ENCODE measurements around the gene CD300LB. TPM values are rescaled to one million over a fixed set of nuclear protein-coding genes. Genes with fewer than 3 reads are reported as not detected.
A peak's percentile ranks its signal among the peaks of the same experiment; 100 is the strongest.

The CD300LB gene
- polyA plus RNA-seq, 3 donors: 88.0 to 102 (median 92.9) TPM

DNA sequence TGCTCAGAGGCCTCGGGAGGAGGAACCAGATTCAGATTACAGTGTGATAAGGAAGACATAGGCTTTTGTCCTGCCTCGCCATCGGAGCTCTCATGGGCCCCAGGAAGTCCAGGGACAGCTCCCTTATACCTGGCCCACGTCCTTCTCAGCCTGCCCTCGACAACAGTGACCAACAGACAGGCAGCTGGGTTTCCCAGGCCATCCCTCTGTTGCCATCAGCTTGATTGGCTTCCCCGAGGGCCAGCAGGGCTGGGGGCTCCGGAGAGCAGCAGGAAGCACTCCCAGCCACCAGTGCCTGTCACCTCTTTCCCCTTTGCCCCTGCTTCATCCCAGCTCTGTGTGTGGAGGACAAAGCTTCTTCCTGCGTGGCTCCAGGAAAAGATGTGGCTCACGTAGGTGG lies 47.2 kb downstream of the CD300LB start:
- Mint-ChIP-seq H3K4me3 (no peak overlapping the region), H3K27ac (peak overlapping the region in 1 of 7 donors; percentile 50), H3K4me1 (peaks cover 11% of the 10 kb centered on the region), H3K36me3 (peaks cover 93 to 97% of the 10 kb centered on the region in 2 donors), H3K9me3 (peaks cover 0 to 4% (median 0%) of the 10 kb centered on the region in 7 donors), H3K27me3 (ENCODE audit: low read depth in 3 of 3) (peaks cover 0 to 2% (median 0%) of the 10 kb centered on the region in 3 donors)
- peaks cover 66% of the 10 kb centered on the region for H4K20me1 ChIP-seq (ENCODE audit: insufficient read depth, low read length)
- H3K9ac ChIP-seq (ENCODE audit: insufficient read depth, low read length, poor library complexity, severe bottlenecking): no peak overlapping the region
- peaks cover 72 to 93% of the 10 kb centered on the region in 2 donors for H3K36me3 ChIP-seq (replicated peaks in 1 of 2; ENCODE audit: control insufficient read depth in 1 of 2, insufficient read depth in 2 of 2, low read length in 2 of 2)
- WGBS (ENCODE audit: insufficient coverage): 94% methylated on average over 7 of the region's 9 CpGs
- H3K4me1 ChIP-seq (ENCODE audit: control insufficient read depth in 1 of 2, insufficient read depth in 2 of 2, low read length in 2 of 2): peaks cover 7 to 10% of the 10 kb centered on the region in 2 donors
- H3K4me3 ChIP-seq (replicated peaks in 1 of 3; ENCODE audit: low read depth in 2 of 3, low read length in 3 of 3): no peak overlapping the region
- H3K27me3 ChIP-seq (ENCODE audit: control insufficient read depth in 2 of 2, insufficient read depth in 2 of 2, low read length in 2 of 2): no peaks in the 10 kb centered on the region
- H3K4me2 ChIP-seq (replicated peaks; ENCODE audit: extremely low read depth, low read length, poor library complexity, severe bottlenecking): no peak overlapping the region
- TF ChIP-seq, protein P1, sequence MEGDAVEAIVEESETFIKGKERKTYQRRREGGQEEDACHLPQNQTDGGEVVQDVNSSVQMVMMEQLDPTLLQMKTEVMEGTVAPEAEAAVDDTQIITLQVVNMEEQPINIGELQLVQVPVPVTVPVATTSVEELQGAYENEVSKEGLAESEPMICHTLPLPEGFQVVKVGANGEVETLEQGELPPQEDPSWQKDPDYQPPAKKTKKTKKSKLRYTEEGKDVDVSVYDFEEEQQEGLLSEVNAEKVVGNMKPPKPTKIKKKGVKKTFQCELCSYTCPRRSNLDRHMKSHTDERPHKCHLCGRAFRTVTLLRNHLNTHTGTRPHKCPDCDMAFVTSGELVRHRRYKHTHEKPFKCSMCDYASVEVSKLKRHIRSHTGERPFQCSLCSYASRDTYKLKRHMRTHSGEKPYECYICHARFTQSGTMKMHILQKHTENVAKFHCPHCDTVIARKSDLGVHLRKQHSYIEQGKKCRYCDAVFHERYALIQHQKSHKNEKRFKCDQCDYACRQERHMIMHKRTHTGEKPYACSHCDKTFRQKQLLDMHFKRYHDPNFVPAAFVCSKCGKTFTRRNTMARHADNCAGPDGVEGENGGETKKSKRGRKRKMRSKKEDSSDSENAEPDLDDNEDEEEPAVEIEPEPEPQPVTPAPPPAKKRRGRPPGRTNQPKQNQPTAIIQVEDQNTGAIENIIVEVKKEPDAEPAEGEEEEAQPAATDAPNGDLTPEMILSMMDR (IDR thresholded peaks at IDR 0.05): no peak
- intact Hi-C loops (cut with micrococcal nuclease): no loop called here
- H3K9me3 ChIP-seq (replicated peaks in 1 of 2; ENCODE audit: control insufficient read depth in 1 of 2, insufficient read depth in 1 of 2, low read length in 2 of 2): no peaks in the 10 kb centered on the region
- H3K27ac ChIP-seq (ENCODE audit: low read depth in 1 of 2, low read length in 2 of 2): no peak overlapping the region
- no peak overlapping the region for H2AFZ ChIP-seq (ENCODE audit: insufficient read depth, low read depth, low read length, poor library complexity, severe bottlenecking)
- DNase-seq: no peak
- H3K79me2 ChIP-seq (ENCODE audit: insufficient read depth, low read length): no peaks in the 10 kb centered on the region

DNA sequence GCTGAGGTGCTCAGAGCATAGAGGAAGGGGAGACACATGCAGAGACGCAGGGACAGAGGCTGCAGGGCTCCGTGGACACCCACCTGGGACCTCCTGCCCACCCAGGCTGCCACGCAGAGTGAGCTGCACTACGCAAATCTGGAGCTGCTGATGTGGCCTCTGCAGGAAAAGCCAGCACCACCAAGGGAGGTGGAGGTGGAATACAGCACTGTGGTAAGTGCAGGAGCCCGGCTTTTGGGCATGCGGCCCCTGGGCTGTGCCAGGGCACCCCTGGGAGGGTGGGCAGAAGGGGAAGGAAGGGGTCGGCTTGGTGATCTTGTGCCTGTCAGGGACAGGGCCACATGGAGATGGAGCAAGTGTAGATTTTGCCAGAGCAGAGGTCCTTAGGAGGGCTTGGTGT lies 49.7 kb downstream of the CD300LB start:
- no peaks in the 10 kb centered on the region for H3K27me3 ChIP-seq (ENCODE audit: control insufficient read depth in 2 of 2, insufficient read depth in 2 of 2, low read length in 2 of 2)
- H3K4me3 ChIP-seq (replicated peaks in 1 of 3; ENCODE audit: low read depth in 2 of 3, low read length in 3 of 3): no peak overlapping the region
- TF ChIP-seq, protein P1 (IDR thresholded peaks at IDR 0.05): no peak
- peaks cover 32 to 34% of the 10 kb centered on the region in 2 donors for H3K4me1 ChIP-seq (ENCODE audit: control insufficient read depth in 1 of 2, insufficient read depth in 2 of 2, low read length in 2 of 2)
- no peak for DNase-seq
- H3K27ac ChIP-seq (ENCODE audit: low read depth in 1 of 2, low read length in 2 of 2): no peak overlapping the region
- peaks cover 1% of the 10 kb centered on the region for H3K79me2 ChIP-seq (ENCODE audit: insufficient read depth, low read length)
- H3K36me3 ChIP-seq (replicated peaks in 1 of 2; ENCODE audit: control insufficient read depth in 1 of 2, insufficient read depth in 2 of 2, low read length in 2 of 2): peaks cover 78 to 88% of the 10 kb centered on the region in 2 donors
- no peak overlapping the region for H3K4me2 ChIP-seq (replicated peaks; ENCODE audit: extremely low read depth, low read length, poor library complexity, severe bottlenecking)
- Mint-ChIP-seq H3K9me3 (peaks cover 0 to 4% (median 0%) of the 10 kb centered on the region in 7 donors), H3K36me3 (peaks cover 88 to 94% of the 10 kb centered on the region in 2 donors), H3K4me1 (peaks cover 32% of the 10 kb centered on the region), H3K27ac (peak overlapping the region in 3 of 7 donors; percentile 47 to 74 (median 51)), H3K4me3 (no peak overlapping the region), H3K27me3 (ENCODE audit: low read depth in 3 of 3) (peaks cover 0 to 5% (median 0%) of the 10 kb centered on the region in 3 donors)
- H3K9ac ChIP-seq (ENCODE audit: insufficient read depth, low read length, poor library complexity, severe bottlenecking): no peak overlapping the region
- no peaks in the 10 kb centered on the region for H3K9me3 ChIP-seq (replicated peaks in 1 of 2; ENCODE audit: control insufficient read depth in 1 of 2, insufficient read depth in 1 of 2, low read length in 2 of 2)
- 97% methylated on average over 7 of the region's 7 CpGs for WGBS (ENCODE audit: insufficient coverage)
- H4K20me1 ChIP-seq (ENCODE audit: insufficient read depth, low read length): peaks cover 89% of the 10 kb centered on the region
- no peak overlapping the region for H2AFZ ChIP-seq (ENCODE audit: insufficient read depth, low read depth, low read length, poor library complexity, severe bottlenecking)
- intact Hi-C loops (cut with micrococcal nuclease): no loop called here
